GM12874 (cell line): ENCODE data around the gene STAT4.

Experiments used
- CTCF ChIP-seq: IDR thresholded peaks from 2 replicates; pipeline ENCODE4 v1.5.1; 2011; ENCODE audit warnings: low read depth, mild to moderate bottlenecking, control low read depth, low read length, moderate library complexity; ENCODE audit not compliant: insufficient read depth

Gene STAT4

GRCh38 chr2:190987116-190987515 lies 163.7 kb downstream of the STAT4 start:
- no peak for TF ChIP-seq CTCF

GRCh38 chr2:190986221-190986953 lies 164.4 kb downstream of the STAT4 start:
- no peak for TF ChIP-seq CTCF

- TF ChIP-seq CTCF = no peak
Measured at GRCh38 chr2:190984595-190984994, 166.2 kb downstream of the STAT4 start.

- no peak for TF ChIP-seq CTCF
Measured at GRCh38 chr2:190982262-190983034, 168.3 kb downstream of the STAT4 start.

GRCh38 chr2:190981733-190982132 lies 169.1 kb downstream of the STAT4 start:
- TF ChIP-seq CTCF = no peak

GRCh38 chr2:190981333-190981732 lies 169.5 kb downstream of the STAT4 start:
- no peak for TF ChIP-seq CTCF

- TF ChIP-seq CTCF = no peak
Measured at GRCh38 chr2:190980630-190981209, 170.1 kb downstream of the STAT4 start.
